CD4-positive, alpha-beta T cell treated with Interleukin-15 for 1 hour (primary cell): Measurements from ENCODE around the gene PPP1R12B.
"Not testable (repeated sequence)": the region's sequence is repeated elsewhere in the genome, so short reads cannot be mapped to it uniquely, and the experiment has no call there.

Experiments
- DNase-seq: peaks from one replicate; pipeline ENCODE4 v3.0.0-alpha.2; 2020

The PPP1R12B gene

DNA sequence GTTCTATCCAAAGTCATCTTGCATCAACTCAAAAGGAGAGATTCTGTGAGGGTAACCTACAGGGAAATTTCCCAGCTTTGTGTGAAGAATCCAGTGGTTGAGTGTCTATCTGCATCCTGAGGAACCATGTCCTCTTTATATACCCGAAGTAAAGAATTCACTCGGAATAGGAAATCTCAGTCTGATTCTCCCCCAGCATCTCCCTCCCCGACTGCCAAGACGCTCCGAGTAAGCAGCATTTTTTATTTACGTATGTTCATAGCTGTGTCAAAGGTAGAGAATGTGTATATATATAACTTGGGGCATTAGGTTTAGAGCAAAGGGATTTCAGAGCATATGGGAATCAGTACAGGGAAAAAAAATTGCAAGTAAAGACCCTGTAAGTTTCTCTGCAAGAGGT, 191.5 kb downstream of the PPP1R12B start:
- no peak for DNase-seq

DNA sequence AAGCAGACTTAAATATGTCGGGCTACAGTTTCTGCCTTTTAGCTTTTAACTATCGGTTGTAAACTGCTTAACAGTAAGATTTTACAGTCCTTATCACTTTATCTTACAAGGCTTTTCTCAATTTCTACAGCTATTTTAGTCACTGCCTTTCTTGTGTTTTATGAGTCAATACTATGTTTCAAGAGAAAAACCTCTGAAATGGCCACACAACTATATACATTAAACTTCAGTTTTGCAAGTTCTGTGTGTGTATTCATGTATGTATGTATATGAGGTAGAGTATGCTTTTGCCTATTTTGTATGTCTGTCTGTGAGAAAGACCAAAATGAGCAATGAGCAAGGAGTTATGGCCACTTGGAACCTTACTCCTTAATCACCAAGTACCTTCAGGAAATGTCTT, 191.9 kb downstream of the PPP1R12B start:
- no peak for DNase-seq

DNA sequence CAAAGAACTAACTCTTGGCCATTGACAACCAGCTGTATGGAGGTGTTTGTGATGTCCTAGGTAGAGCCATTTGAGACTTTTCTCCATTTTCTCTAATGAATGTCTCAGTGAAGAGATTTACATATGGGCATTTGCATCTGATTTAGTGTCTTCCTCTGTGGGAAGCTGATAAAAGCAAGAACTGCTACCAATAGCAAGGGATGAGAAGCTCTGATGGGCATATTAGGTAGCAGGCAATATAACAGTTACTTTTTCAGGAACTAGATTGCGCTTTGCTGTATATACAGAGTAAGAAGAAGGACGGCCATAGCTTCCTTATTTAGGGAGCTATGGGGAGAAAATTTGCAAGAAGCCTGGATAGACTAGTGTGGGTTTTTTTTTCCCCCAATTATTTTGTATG, 192.4 kb downstream of the PPP1R12B start:
- DNase-seq: not testable (repeated sequence)

DNA sequence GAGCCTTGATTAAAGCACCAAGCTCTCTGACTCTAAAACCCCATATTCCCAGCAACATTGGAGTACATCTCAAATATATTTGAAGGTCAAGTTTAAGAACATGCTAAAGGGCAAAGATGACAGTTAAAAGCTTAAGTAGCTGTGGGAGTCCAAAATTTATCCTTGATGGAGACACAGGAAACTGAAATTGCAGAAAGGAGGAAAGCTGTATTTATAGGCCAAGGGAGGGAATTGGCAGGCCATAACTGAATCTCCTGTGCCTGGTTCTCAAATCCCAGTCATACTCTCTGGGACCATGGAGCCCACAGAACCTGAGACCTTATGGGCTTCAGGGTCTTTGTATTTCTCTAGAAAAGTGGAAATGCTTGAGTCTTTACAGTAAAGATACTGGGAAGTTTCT, 193.9 kb downstream of the PPP1R12B start:
- not testable (repeated sequence) for DNase-seq

DNA sequence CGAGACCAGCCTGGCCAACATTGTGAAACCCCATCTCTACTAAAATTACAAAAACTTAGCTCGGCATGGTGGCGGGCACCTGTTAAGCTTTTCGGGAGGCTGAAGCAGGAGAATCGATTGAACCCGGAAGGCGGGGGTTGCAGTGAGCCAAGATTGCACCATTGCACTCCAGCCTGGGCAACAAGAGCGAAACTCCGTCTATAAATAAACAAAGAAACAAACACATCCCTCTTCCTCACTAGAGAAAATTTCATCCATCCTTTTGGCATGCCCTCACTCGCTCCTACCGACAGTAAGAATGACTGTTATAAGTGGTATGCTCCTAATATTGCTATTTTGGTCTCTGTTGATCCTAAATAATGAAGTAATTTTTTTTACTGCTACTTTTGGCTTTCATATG, 195.0 kb downstream of the PPP1R12B start:
- not testable (repeated sequence) for DNase-seq

DNA sequence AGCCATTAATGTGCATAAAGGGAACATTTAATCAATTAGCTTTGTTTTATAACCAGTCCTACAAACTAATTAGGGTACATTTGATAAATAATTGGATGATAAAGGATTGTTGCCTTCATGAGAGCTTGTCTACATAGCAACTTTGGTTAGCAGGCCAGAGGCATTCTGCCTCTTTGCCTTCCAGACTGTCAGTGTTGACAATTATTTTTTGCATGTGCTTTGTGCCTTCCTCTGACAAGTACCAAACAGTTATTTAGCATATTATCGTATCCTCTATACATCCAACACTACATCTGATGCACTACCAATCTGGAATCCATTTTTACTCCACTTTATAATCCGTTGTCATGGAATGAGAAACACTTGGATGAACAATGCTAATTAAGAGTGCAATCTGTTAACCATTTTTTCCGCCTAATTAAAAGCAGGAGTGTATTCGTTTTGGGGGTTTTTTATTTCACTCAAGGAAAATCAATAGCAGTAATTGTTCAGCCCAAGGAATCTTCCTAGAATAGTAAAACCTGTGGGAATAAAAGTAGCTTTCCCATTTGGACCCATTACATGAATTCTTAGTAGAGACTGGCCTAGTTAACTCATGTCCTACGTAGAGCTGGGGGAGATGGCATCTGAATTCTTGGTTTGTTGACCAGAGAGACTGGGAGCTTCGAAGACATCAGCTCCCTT, 196.4 kb downstream of the PPP1R12B start:
- not testable (repeated sequence) for DNase-seq

DNA sequence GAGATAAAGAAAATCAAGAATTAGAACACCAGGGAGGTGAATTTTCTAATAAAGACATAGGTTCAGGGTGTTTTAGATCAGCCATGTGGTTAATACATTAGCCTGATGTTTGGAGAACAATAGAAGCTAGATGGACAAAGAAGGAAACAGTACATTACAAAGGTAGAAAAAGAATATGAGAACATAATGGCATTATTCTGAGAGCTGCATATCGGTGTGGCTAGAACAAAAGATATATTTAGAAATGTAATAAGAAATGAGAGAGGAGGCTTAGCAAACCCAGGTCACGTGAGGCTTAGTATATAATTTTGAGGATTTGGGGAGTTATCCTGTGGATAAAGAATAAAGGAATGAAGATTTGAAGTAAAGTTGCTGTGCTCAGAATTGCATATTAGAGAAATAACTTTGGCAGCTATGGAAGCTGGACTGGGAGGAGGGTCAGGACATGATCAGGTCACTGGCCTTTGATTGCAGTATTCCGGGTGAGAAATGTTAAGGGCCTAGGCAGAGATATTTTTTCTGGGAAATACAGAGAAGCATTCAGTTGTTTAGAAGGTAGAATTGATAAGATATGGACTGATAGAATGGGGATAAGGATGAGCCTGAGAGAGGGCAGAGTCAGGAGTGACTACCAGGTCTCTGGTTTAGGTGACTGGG, 197.3 kb downstream of the PPP1R12B start:
- not testable (repeated sequence) for DNase-seq

DNA sequence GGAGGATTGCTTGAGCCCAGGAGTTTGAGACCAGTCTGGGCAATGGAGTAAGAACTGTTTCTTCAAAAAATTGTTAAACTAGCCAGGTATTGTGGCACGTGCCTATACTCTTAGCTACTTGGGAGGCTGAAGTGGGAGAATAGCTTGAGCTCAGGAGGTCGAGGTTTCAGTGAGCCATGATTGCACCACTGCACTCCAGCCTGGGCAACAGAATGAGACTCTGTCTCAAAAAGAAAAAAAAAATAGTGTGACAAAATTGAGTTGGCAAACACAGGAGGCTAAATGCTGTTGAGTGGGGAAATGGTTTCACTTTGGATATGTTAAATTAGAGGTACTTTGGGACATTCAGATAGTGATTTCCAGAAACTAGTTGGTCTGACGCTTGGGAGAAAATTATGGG, 197.9 kb downstream of the PPP1R12B start:
- not testable (repeated sequence) for DNase-seq

DNA sequence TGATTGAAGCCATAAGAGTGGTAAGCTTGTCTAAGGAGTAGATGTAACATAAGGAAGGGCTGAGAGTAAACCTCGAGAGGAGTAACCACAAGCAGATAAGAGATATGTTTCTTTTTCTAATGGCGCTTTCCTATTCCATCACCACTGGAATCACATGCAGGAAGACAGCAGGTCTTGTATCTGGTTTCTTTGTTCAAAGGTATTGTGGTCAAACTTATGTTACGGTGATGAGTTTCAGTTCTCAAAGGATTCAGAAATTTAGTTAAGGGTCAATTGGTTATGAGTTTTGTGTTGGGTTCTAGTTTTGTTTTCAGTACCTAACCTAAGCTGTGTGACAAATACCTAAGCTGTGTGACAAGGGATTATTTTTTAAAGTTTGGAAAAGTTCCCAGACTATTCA, 198.3 kb downstream of the PPP1R12B start:
- not testable (repeated sequence) for DNase-seq

DNA sequence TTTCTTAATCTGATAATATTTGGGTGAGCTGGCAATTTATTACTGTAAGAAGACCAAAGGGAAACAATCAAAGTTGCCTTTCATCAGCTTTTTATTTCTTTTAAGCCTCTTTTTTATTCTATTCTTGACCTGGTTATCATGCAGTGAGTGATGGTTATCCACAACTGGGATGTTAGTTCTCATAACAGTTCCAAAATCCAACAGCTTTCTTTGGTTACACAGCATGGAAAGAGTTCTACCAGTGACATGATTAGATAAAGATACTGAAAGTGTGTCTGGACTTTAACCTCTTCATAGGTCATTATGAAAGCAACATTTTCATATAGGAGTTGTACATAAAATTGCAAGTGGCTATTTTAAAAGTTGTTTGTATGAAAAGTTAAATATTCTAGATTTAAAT, 198.7 kb downstream of the PPP1R12B start:
- no peak for DNase-seq

DNA sequence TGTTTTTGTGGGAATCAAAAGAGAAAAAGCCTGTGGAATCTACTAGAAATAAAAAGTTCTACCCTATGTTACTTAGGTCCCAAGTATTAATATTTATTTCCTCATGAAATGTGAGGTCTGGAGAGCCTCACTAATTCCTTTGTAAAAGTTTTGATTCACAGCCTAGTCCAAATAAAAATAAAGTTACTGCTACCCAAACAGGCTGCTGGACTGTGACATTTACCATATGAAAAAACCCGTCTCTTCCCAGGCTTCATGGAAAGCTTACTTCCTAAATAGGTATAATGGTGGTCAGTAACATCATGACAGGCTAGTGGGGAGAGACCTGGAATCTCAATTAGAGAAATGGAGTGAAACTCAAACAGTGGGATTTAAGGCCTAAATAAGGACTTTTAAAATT, 201.6 kb downstream of the PPP1R12B start:
- DNase-seq: not testable (repeated sequence)

DNA sequence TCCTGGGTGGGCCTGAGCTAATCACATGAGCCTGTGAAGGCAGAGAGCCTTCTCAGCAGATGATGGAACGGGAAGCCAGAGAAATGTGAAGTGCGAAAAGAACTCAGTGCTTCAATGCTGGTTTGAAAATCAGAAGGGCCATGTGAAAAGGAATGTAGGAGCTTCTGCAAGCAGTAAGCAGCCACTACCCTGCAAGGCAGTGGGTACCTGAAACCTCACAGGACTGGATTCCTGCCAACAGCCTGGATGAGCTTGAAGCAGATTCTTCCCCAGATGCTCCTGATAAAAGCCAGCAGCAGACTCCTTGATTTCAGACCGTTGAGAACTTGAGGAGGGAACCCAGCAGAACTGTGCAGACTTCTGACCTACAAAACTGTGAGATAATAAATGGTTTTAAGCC, 203.2 kb downstream of the PPP1R12B start:
- DNase-seq: no peak

DNA sequence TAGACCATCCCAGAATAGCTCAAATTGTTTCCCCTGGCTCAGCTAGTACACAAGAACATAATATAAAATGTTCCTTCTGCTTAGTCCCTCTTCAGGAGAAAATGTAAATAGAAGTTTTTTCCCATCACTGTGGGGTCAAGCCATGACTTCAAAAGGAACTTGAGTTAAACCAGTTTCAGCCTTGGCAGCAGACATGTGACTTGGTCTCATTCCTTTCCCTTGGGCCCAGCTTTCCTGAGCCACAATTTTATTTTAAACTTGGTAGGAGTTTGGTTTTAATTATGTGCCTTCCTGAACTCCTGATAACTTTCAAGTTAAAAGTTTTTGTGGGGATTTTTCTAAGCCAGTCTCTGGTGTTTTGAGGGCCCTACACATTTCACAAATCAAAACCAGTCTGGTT, 204.1 kb downstream of the PPP1R12B start:
- DNase-seq: not testable (repeated sequence)

DNA sequence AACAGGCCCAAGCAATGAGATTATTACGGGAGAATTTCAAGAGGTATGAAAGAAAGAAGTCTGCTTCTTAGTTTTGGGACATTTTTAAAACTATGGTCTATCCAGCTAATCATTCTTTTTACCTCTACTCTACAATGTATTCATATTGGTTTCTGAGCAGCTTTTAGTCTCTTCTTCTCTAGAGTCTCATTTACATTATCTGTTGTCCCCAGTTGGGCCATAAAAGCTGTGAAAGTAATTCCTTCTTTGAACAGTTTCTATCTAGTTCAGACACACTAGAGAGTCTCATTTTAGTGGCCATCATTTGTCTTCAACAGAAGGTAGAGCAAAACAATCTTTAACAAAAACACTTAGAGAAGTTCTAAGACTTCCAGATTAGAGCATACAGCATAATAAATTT, 204.6 kb downstream of the PPP1R12B start:
- not testable (repeated sequence) for DNase-seq

DNA sequence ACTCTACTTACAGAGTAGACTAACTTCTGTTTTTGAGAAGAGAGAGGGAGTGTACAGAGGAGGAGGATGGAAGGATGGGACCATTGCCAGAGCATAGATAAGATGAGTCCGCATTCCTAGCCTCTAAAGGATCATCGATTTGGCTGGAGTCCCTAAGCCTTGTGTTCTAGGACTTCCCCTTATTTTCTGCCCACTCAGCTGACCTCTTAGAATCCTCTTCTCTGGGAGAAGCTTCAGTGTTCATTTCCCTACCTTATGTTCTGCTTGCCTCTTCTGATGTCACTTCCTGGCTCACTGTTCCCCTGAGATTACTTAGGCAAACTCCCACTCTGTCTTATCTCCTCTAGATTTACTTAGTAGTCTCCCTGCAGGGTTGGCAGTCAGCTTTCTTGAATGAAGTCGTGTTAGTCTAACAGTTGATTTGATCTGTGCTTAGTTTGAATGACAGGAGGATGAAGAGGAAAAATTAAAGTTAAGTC, 205.1 kb downstream of the PPP1R12B start:
- no peak for DNase-seq

DNA sequence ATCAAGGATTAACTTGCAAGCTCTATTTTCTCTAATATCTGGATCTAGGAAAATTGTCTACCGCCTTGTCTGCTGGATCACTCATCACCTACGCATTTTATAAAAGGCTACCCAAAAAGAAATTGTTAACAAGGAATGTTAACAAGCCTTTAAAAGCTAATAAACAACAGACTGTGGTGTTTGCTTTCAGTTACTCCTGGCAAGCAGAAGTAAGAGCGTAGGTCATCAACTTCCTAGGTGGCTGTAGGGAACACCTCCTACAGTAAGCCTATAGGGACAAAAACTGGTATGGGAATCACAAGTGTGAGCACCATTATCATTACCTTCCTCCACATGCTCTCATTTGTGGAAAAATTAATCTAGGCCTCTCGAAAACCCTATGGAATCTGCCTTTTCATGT, 206.1 kb downstream of the PPP1R12B start:
- DNase-seq: not testable (repeated sequence)

DNA sequence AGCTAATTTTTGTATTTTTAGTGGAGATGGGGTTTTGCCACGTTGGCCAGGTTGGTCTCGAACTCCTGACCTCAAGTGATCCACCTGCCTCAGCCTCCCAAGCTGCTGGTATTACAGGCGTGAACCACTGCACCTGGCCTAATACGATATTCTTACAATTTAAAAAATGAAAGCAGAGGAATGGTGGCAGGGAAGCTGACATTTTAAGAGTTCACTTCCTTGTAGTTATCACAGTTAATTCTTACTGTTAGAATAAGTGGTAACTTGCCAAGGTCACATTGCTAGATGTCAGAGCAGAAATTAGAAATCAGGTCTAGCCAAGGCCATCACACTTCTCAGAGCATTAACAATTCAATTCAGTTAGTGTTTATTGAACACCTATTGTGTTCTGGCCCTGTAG, 207.5 kb downstream of the PPP1R12B start:
- DNase-seq: not testable (repeated sequence)

DNA sequence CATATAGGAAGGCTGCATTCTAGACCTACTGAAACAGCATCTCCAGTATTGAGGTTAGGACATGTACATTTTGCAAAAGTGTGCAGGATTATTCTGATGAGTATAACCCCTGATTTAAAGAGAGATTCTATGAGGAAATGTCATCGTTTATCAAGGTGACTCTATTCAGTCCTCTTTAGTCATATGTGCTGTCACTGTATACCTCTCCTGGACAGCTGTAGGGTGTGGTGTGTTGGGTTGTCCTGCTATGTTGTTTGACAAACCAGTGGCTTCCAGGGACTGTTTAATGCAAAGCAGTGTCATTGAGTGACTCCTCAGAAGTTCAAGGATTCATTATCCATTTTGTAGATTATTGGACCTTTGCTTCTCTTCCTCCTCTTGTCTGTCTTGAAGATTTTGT, 209.2 kb downstream of the PPP1R12B start:
- DNase-seq: not testable (repeated sequence)

DNA sequence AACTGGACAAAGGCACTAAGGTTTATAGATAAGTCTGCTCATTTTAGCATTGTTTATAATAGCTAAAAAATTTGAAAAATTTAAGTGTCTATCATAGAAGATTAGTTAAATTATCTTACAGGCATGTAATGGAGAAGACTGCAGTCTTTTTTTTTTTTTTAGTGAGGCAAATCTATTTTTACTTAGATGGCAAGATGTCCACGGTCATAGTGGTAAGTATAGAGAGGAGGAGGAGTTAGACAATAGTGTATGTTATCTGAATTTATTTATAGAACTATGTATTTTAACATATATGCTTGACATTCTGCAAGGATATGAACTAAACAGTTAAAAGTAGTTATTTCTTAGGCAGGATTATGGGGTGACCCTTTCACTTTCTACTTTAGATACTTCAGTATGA, 212.7 kb downstream of the PPP1R12B start:
- no peak for DNase-seq

DNA sequence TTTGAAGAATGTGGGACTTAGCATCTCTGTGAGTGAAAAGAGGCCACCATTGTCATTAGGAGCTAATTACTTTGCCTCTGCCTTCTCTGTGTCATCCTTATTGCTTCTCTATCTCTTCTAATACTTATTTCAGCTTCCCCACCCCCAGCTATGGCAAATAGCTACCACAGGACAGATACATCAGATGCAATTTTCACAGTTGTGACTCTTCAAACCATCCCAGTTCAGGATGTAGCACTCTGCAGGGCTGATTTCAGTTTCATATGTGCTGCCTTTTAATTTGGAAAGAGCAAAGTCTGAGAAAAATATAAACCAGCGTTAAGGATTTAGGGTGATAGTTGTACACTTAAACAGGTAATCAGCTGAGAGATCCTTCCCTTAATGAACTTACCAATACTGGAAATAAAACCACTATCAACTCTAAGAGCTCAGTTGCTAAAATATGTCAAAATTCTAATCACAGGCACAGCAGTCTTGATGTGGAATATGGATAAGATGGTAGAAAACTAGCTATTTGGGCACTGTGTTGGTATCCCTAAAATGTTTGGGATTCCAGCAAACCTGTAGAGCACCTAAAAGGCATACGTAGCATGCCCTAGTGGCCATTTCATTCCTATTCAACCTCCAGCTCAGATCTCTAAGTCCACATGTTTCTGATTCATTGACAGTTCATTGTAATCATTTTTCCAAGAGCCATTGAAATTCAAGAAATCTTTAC, 213.4 kb downstream of the PPP1R12B start:
- no peak for DNase-seq

DNA sequence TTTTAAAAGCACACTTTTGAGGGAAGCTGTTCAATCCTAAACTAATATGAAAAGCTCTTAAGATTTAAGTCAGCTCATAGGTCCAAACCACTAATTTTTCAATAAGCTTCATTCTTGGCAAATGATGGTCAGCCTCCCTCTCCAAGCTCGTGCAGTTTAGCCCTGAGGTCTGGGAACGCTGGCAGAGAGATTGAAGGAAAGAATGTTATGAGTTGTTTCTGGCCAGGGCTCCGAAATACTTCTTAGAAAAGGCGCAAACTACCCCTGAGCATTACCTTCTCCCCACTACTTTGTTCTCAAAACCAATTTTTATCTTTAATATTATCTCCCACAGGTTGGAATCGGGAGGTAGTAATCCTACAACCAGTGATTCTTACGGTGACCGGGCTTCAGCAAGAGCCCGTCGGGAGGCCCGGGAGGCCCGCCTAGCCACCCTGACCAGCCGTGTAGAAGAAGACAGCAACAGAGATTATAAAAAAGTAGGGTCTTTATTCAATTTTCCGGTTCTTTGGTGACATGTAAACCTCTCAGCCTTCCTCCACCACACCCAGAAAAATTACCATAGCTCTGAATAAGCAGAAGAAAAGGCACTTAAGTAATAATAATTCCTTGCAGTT, 214.1 kb downstream of the PPP1R12B start:
- DNase-seq: no peak

DNA sequence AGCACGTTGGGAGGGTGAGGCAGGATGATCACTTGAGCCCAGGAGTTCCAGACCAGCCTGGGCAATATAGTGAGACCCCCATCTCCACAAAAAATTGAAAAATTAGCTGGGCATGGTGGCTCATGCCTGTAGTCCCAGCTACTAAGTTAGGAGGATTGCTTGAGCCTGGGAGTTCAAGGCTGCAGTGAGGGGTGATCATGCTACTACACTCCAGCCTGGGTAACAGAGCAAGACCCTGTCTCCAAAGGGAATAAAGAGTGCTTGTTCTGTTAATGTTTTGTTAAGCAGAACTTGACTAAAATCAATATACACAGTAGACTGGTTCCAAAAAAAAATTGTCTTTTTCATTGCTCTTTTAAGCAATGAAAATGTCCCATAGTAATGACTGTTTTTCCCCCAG, 215.3 kb downstream of the PPP1R12B start:
- DNase-seq: no peak

DNA sequence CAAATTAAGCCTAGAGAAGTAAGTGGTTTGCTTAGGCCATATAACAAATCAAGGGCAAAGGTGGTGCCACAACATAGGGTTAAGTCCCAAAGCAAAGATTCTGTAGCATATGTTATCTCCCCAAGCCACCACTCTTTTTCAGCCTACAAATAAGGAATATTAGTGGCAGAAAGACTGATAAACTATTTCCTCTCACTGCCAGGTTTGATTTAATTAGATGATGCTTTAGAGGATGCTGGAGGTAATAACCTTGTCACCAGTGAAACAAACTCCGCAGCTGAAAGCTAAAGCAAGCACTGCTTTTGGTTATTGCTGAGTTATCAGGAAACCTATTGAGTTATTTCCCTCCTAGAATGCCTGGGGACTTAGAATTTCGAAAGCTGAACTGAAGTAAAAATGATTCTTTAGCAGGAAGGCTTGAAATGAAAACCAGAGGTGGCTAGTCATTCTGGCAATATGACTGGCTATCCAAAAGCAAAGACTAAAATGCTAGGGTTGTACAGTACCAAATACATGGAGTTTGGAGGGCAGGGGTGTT, 216.5 kb downstream of the PPP1R12B start:
- DNase-seq: no peak
